ENCODE measurements around the gene ATP8A2. TPM values are rescaled to one million over a fixed set of nuclear protein-coding genes. Genes with fewer than 3 reads are reported as not detected.

Gene ATP8A2
- total and polyA plus RNA-seq, 4 donors = 0.01 to 0.08 (median 0.05) TPM; not detected in 1

DNA sequence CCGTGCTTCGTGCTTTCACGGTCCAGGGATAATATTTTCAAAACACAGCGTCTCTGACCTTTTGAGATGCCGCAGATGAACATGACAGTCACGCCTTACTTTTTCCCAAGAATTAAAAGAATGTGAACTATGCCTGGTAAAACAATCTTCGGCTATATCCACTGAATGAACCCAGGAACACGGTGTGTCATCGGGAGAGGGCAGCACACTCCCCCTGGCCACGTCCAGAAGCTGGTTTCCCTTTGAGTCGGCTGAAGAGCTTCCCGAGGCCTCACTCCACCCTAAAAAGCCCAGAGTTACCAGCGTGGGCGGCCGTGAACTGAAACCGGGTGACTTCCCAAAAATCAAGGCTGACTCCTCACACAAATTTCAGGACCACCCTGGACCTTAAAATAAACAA, 702.9 kb downstream of the ATP8A2 start (continued):
- no peak for TF ChIP-seq HNF4A (conservative IDR thresholded peaks at IDR 0.05)
- no peak for TF ChIP-seq TAF1 (conservative IDR thresholded peaks at IDR 0.05)
- TF ChIP-seq GABPA (IDR thresholded peaks at IDR 0.05 in 1 of 2, conservative IDR thresholded peaks at IDR 0.05 in 1 of 2) = no peak

Small RNAs within 50 kb of the gene (small RNA-seq; reads per million reads assigned to genes)
- gene RN7SL741P (not detected), gene RNU6-78P (not detected), gene RNY1P3 (not detected)

Other genes starting within 250 kb of the ATP8A2 start
- gene AMER2, start 199.7 kb upstream of the ATP8A2 start, total RNA-seq = not detected
- gene AMER2, start 199.7 kb upstream of the ATP8A2 start, polyA plus RNA-seq = not detected
- 10 to 100 TPM in 1 of 2 donors, 1 to 10 TPM in 1; 9.2 to 12.6 TPM for gene MTMR6, start 84.5 kb upstream of the ATP8A2 start, total RNA-seq
- gene MTMR6, start 84.5 kb upstream of the ATP8A2 start, polyA plus RNA-seq = 1 to 10 TPM; 5.3 to 6.1 TPM
- gene NUP58, start 70.3 kb upstream of the ATP8A2 start, total RNA-seq = 10 to 100 TPM; 25.4 to 43.3 TPM
- 1 to 10 TPM; 6.5 to 6.7 TPM for gene NUP58, start 70.3 kb upstream of the ATP8A2 start, polyA plus RNA-seq

Data from liver (tissue), 6 donors.